GM18517 (cell line): ENCODE measurements around the gene NELFCD.
"Not testable (repeated sequence)": the region's sequence is repeated elsewhere in the genome, so short reads cannot be mapped to it uniquely, and the experiment has no call there.

Experiments used
- ATAC-seq: cut with Tn5 transposase; IDR thresholded peaks from one replicate; pipeline ENCODE4 v1.9.1; 2021; ENCODE audit warnings: mild to moderate bottlenecking, moderate library complexity; ENCODE audit not compliant: unreplicated experiment

NELFCD gene

GRCh38 chr20:59023616-59024015, 42.6 kb downstream of the NELFCD start:
- ATAC-seq, result no peak

- no peak for ATAC-seq
Measured at GRCh38 chr20:59024111-59024530, 43.1 kb downstream of the NELFCD start.

GRCh38 chr20:59025086-59025485, 44.0 kb downstream of the NELFCD start:
- no peak for ATAC-seq

GRCh38 chr20:59025511-59025910, 44.5 kb downstream of the NELFCD start:
- ATAC-seq, result no peak

GRCh38 chr20:59026904-59027740, 46.1 kb downstream of the NELFCD start:
- no peak for ATAC-seq

- no peak for ATAC-seq
Measured at GRCh38 chr20:59027741-59028320, 46.8 kb downstream of the NELFCD start.

GRCh38 chr20:59028812-59029211, 47.8 kb downstream of the NELFCD start:
- ATAC-seq, result no peak

GRCh38 chr20:59030911-59031563, 50.0 kb downstream of the NELFCD start:
- no peak for ATAC-seq

- ATAC-seq, result no peak
Measured at GRCh38 chr20:59031564-59032022, 50.5 kb downstream of the NELFCD start.

GRCh38 chr20:59032023-59032712, 51.1 kb downstream of the NELFCD start, which contains the start of gene ATP5F1E:
Gene ATP5F1E (minus strand): TSS chr20:59032335. CDS start chr20:59032251, 84 bp downstream.
- peak; percentile 84 for ATAC-seq

- peak; percentile 45 for ATAC-seq
Measured at GRCh38 chr20:59032713-59033059, 51.6 kb downstream of the NELFCD start.

- no peak for ATAC-seq
Measured at GRCh38 chr20:59033093-59033492, 52.0 kb downstream of the NELFCD start.

- no peak for ATAC-seq
Measured at GRCh38 chr20:59033616-59034165, 52.6 kb downstream of the NELFCD start.

GRCh38 chr20:59035381-59035780, 54.3 kb downstream of the NELFCD start:
- ATAC-seq, result no peak

- no peak for ATAC-seq
Measured at GRCh38 chr20:59037386-59037785, 56.3 kb downstream of the NELFCD start.

GRCh38 chr20:59039233-59039632, 58.2 kb downstream of the NELFCD start:
- ATAC-seq, result no peak

GRCh38 chr20:59040667-59041066, 59.6 kb downstream of the NELFCD start:
- no peak for ATAC-seq

GRCh38 chr20:59041487-59041886, 60.4 kb downstream of the NELFCD start:
- not testable (repeated sequence) for ATAC-seq

- ATAC-seq, result peak; percentile 14
Measured at GRCh38 chr20:59042151-59042795, 61.2 kb downstream of the NELFCD start, which contains the start of gene PRELID3B. Gene PRELID3B (minus strand): TSS chr20:59042786. CDS start chr20:59042730, 56 bp downstream.
